GM19240 (cell line): ENCODE results near the gene PWWP2B.
A peak's percentile ranks its signal among the peaks of the same experiment; 100 is the strongest.
"Not testable (repeated sequence)": the region's sequence is repeated elsewhere in the genome, so short reads cannot be mapped to it uniquely, and the experiment has no call there.

Experiments used
- DNase-seq: peaks from one replicate; pipeline ENCODE4 v3.0.0; 2011; ENCODE audit warnings: low spot score; ENCODE audit not compliant: insufficient read length

Gene PWWP2B

GRCh38 chr10:132380986-132381385, 16.0 kb upstream of the PWWP2B start:
- DNase-seq: not testable (repeated sequence)

- no peak for DNase-seq
These were observed 15.3 kb upstream of the PWWP2B start for GRCh38 chr10:132381741-132382140.

DNA sequence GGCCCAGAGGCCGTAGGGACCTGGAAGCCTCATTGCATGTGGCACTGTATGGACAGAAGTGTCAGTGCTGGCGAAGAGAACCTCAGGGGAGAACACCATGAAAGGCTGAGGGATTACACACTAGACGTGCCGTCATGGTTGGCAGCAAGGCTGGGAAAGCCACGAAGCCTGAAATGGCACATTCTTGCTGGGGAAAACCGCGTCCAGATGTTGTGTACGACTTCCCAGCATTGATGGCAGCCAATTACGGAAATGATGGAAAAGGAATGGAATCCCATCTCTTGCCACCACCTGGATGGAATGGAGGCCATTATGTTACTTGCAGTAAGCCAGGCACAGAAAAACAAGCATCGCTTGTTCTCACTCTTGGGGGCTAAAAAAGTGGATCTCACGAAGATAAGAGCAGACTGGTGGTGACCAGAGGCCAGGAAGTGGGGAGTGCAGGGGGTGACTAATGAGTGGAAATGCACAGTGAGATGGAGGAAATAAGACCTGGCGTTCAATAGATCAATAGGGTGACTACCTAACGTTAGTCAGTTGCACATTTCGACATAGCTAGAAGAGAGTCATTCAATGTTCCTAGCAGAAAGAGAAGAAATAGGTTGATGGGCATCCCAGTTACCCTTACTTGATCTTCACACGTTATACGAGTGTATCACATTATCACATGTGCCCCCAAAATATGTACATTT, 14.6 kb upstream of the PWWP2B start:
- DNase-seq: no peak

DNA sequence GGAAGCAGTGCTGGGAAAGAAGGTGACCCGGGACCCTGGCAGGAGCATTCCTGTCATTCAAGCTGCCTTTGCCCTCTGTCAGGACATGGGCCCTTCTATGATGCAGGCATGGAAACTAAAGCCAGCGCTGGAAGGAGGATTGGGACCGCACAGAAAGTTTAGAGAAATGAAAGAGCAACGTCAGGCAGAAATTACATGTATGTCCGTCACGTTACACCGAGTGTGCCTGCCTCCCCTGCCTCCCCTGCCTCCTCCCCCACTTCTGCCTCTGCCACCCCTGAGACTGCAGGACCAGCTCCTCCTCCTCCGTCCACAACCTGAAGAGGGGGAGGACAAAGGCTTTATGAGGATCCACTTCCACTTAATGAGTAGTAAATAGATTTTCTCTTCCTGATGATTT, 13.9 kb upstream of the PWWP2B start:
- no peak for DNase-seq

DNA sequence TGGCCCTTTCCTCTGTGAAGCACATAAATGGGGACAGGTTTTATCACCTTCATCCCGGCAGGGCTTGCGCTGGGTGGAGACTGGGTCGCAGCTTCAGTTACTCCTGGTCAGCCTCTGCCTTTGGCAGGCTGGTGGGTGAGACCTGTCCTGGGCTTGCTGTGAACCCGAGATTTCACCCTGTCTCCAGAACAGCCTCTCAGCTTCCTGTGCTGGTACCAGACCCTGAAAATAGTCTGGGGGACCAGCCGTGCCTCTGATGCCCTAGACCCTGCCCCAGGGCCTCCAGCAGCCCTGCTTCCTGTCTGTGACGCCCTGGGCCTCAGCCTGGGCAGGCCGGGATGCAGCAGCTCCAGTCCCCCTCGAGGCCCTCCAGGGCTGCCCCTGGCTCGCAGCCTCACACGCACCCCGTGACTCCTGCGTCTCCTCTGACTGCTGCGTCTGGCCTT, 13.2 kb upstream of the PWWP2B start:
- no peak for DNase-seq

DNA sequence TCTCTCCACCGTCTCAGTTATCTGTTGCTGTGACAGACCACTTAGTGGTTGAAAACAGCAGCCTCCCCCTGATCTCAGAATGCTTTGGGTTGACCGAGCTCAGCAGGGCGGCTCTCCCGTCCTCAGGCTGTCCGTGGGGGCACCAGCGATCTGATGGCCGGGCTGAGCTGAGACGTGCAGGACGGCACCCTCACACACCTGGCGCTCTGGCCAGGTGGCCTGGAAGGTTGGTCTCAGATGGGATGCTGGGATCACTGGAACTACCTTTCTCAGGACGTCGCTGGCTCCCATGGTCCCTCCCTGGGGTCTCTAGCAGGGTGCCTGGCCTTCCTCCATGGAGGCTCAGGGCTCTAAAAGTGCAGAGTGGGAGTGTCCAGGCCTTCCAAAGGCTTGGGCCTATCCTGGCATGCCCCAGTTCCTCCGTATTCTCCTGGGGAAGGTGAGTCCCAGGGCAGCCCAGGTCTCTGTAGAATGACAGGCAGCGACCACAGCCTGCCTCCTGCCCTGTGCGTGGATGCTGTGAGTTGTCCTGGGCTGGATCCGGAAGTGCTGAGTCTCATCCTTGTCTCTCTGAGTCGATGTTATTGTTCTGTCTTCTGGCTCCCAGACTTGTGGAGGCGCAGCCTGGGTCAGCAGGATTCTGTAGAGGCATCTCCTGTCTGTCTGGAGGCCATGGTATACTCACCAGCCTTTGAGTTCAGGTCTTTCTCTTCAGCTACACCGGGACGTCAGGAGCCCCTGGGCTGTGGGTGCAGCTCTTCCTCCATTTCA, 12.2 kb upstream of the PWWP2B start:
- DNase-seq: no peak

- no peak for DNase-seq
These were observed 11.7 kb upstream of the PWWP2B start for GRCh38 chr10:132385389-132385667.

DNA sequence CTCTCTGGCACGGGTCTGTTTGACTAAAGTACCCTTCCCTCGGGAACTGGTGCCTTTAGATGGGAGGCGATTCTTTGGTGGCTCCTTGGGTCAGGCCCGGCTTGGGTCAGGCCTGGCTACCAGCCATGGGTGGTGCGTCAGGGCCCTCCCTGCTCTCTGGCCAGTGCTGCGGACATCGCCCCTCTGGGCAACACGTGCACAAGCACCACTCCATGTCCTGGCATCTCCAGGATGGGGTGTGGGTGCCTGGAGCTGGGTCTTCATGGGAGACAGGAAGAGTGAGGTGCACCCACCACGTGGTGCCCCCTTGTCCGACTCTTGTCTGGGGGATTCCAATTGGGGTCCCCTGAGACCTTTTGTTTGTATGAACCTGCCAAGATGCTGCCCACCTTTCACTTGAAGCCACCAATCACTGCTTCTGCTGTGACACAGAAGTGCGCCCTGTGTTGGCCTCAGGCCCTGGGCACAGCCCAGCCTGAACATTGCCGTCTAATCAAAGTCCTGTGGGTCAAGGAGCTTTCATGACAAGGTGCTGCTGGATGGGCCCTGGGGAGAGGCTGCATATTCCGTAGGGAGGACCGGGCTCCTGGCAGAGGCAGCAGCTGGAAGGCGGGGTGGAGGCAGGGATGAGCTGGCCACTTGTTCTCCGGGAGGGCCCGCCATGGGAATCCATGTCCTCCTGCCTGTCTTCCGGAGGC, 11.1 kb upstream of the PWWP2B start:
- no peak for DNase-seq

DNA sequence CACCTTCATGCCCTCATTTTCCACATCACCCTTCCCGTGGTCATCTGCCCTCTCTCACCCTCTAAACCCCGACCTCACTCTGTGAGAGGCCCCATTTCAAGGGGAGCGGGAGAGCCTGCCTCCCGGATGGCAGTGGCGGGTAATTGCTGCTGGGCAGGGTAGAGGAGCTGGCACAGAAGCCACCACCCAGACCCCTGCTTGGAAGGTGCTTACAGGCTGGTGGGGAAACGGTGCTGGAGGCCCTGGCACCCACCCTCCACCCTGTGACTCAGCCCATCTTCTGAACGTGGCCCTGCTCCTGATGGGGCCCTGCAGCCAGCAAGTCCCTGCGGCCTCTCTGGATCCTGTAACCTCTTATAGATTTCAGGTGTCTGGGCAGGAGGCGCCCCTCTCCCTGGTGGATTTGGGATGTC, 10.6 kb upstream of the PWWP2B start:
- no peak for DNase-seq

DNA sequence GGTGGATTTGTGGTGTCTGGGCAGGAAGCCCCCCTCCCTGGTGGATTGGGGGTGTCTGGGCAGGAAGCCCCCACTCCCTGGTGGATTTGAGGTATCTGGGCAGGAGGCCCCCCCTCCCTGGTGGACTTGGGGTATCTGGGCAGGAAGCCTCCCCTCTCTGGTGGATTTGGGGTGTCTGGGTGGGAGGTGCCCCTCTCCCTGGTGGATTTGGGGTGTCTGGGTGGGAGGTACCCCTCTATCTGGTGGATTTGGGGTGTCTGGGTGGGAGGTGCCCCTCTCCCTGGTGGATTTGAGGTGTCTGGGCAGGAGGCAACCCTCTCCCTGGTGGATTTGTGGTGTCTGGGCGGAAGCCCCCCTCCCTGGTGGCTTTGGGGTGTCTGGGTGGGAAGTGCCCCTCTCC, 10.1 kb upstream of the PWWP2B start:
- not testable (repeated sequence) for DNase-seq

DNA sequence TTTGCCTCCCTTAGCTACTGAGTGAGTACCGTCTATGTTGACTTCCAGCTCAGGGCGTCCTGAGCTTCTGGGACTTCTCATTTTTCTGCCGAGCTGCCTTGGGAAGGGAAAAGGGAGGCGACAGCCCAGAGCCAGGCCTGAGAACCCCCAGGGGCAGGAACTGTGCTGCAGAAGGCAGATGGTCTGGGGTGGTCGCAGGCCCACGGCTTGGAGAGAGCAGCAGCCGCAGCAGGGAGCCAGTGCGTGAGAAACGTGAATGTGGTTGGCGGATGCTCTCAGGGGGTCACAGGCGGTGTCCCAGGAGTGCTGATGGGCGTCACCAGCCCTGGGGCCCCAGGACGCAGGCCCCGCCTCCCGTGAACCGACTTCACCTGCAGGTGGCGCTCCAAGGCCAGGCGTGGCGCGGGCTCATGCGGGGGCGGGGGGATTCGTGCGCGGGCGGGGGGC, 9.2 kb upstream of the PWWP2B start:
- DNase-seq: peak; percentile 82

DNA sequence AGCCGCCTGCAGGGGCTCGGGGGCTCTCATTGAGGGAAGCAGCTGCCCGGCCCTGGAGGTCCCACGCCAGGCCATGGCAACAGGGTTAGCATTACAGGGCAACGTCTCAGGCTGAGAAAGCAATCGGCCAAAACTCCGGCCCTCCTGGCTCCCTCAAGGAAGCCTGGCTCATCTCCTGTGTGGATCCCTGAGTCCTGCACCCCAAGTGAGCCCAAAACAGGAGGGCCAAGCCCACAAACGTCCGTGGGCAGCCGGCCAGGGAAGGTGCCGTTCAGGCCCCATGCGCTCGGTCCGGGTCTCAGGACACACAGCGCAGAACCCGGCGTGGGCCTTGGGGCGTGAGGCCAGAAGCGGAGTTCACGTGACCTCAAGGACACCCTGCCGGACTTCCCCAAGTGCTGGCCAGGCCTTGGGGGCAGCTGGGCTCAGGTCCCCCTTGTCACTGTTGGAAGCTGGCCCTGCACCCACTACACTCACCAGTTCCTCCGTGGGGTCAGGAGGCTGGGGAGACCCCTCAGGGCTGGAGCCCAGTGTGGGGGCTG, 8.0 kb upstream of the PWWP2B start:
- no peak for DNase-seq

- DNase-seq: no peak
These were observed 7.4 kb upstream of the PWWP2B start for GRCh38 chr10:132389433-132390169.

GRCh38 chr10:132390170-132390920, 6.7 kb upstream of the PWWP2B start:
- no peak for DNase-seq

GRCh38 chr10:132390921-132391675, 5.9 kb upstream of the PWWP2B start:
- DNase-seq: no peak

- no peak for DNase-seq
These were observed 5.4 kb upstream of the PWWP2B start for GRCh38 chr10:132391676-132392020.

- no peak for DNase-seq
These were observed 4.7 kb upstream of the PWWP2B start for GRCh38 chr10:132392184-132392800.

DNA sequence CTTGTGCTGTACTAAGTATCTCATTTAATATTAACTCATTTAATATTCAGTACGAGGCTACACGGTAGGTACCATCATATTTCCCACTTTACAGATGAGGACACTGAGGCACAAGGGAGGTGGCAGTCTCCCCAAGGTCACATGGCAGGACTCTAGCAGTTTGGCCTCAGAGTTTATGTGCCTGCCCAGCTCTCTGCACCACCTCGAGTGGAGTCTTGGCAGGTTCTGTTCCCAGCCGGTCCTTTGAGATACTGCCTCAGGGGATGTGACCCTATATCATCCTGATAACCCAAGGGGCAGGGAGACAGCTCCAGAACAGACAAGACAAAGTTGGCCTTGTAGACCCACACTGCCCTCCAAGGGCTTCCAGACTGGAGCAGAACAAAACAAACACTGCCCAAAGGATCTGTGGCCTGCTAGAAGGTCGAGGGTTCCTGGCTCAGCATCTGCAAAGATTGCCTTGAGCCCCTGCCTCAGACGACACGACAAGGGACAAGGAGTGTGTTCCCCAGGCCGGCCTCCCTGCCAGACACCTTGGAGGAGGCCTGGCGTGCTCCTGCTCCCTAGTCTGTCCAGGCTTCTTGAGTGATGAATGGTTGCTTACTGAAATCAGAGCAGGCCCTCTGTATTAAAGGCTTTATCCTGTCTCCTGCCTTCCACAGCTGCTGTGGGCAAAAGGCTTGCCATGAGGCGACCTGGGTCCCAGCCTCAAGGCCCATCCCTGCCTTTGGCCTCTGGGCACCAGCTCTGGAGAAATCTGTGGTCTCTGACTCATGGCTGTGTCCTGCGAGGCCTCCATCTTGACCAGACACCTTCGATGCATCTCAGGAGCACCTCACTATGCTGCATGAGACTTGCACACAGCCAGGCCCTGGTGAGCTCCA, 3.9 kb upstream of the PWWP2B start:
- no peak for DNase-seq
